OCI-LY3 (cell line): ENCODE results near the gene SLC22A12.

Experiments used
- H2AFZ ChIP-seq: fragments of 200-600, 300-600 bp; shearing (Covaris generic); 2 replicates; pipeline ENCODE4 v1.6.0; 2014; ENCODE audit warnings: antibody characterized with exemption, low read depth, low read length
- H3K27ac ChIP-seq: fragments of 200-600, 300-600 bp; sonication (generic); 2 replicates; pipeline ENCODE4 v1.5.1; 2014; ENCODE audit warnings: mild to moderate bottlenecking, low read length, moderate library complexity, mixed read lengths
- H3K27me3 ChIP-seq: fragments of 200-600, 300-600 bp; sonication (generic); 2 replicates; pipeline ENCODE4 v1.6.1; 2014; ENCODE audit warnings: low read depth, low read length, mixed read lengths
- H3K36me3 ChIP-seq: fragments of 200-600, 300-600 bp; sonication (generic); replicated peaks from 2 replicates; pipeline ENCODE3; 2014; ENCODE audit warnings: low read depth, low read length, mixed read lengths
- H3K4me1 ChIP-seq: fragments of 300-600, 200-600 bp; sonication (generic); 2 replicates; pipeline ENCODE4 v1.6.1; 2014; ENCODE audit warnings: low read length, mixed read lengths
- H3K4me2 ChIP-seq: fragments of 200-600, 300-600 bp; sonication (generic); 2 replicates; pipeline ENCODE4 v1.6.1; 2014; ENCODE audit warnings: low read length, mixed read lengths
- H3K4me3 ChIP-seq: fragments of 300-600, 200-600 bp; sonication (generic); 2 replicates; pipeline ENCODE4 v1.5.1; 2014; ENCODE audit warnings: antibody characterized with exemption, mild to moderate bottlenecking, low read length, moderate library complexity
- H3K79me2 ChIP-seq: fragments of 300-600, 200-600 bp; shearing (Covaris generic); 2 replicates; pipeline ENCODE4 v1.6.1; 2014; ENCODE audit warnings: mild to moderate bottlenecking, low read length, mixed read lengths
- H3K9ac ChIP-seq: fragments of 300-600, 200-600 bp; shearing (Covaris generic); 2 replicates; pipeline ENCODE4 v1.6.0; 2014; ENCODE audit warnings: mild to moderate bottlenecking, low read length, moderate library complexity
- H3K9me3 ChIP-seq: fragments of 200-600, 300-600 bp; shearing (Covaris generic); 2 replicates; pipeline ENCODE4 v1.6.1; 2014; ENCODE audit warnings: low read length, mixed read lengths; ENCODE audit not compliant: insufficient read depth
- H4K20me1 ChIP-seq: fragments of 200-600, 300-600 bp; sonication (generic); 2 replicates; pipeline ENCODE4 v1.6.1; 2016; ENCODE audit warnings: low read length, mixed read lengths; ENCODE audit not compliant: insufficient read depth
- CTCF ChIP-seq: fragments of 200-600, 300-600 bp; sonication (generic); IDR thresholded peaks from 2 replicates; pipeline ENCODE4 v1.5.1; 2014; ENCODE audit warnings: antibody characterized with exemption, low read length, low read depth
- EZH2phosphoT487 ChIP-seq: fragments of 200-600 bp; shearing (Covaris generic); IDR thresholded peaks from 2 replicates; pipeline ENCODE4 v1.6.1; 2018; ENCODE audit warnings: antibody characterized with exemption, mixed run types, low read depth

The SLC22A12 gene

GRCh38 chr11:64545619-64546018 is 45.4 kb upstream of the SLC22A12 start:
- Histone ChIP-seq H3K4me1 (no peaks in the 10 kb centered on the region), H3K4me2 (no peak overlapping the region), H3K9ac (no peak overlapping the region), H2AFZ (no peak overlapping the region), H3K27me3 (peaks cover 17% of the 10 kb centered on the region; the same call in 1 of the 2 replicates), H3K27ac (no peak overlapping the region), H4K20me1 (no peaks in the 10 kb centered on the region), H3K79me2 (no peaks in the 10 kb centered on the region), H3K9me3 (no peaks in the 10 kb centered on the region), H3K4me3 (no peak overlapping the region), H3K36me3 (no peaks in the 10 kb centered on the region)
- no peak for TF ChIP-seq CTCF
- TF ChIP-seq EZH2phosphoT487 = no peak

DNA sequence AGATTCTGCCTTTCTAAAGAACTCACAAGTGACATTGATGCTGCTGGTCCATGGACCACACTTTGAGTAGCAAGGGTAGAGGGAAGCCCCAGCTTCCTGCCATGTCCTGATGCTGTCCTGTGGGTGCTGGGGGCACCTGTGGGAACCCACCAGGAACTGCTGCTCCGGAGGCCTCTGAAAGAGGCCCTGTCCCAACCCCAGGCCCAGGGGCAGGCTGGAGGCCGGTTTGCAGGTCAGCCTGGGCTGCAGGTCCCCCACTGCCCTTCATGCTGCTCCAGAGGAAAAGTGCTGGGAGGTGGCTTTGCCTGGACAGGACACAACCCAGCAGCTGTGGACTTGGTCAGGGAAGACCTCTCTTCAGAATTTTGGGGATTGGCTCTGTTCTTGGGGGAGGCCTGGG is 44.8 kb upstream of the SLC22A12 start:
- Histone ChIP-seq H4K20me1 (no peaks in the 10 kb centered on the region), H3K36me3 (no peaks in the 10 kb centered on the region), H3K27ac (no peak overlapping the region), H3K27me3 (peaks cover 13% of the 10 kb centered on the region; the same call in 1 of the 2 replicates), H3K4me3 (no peak overlapping the region), H3K9me3 (no peaks in the 10 kb centered on the region), H3K4me2 (no peak overlapping the region), H2AFZ (no peak overlapping the region), H3K4me1 (no peaks in the 10 kb centered on the region), H3K79me2 (no peaks in the 10 kb centered on the region), H3K9ac (no peak overlapping the region)
- TF ChIP-seq CTCF (no peak), EZH2phosphoT487 (no peak)

- Histone ChIP-seq H3K4me1 (no peaks in the 10 kb centered on the region), H2AFZ (no peak overlapping the region), H3K4me2 (no peak overlapping the region), H4K20me1 (no peaks in the 10 kb centered on the region), H3K79me2 (no peaks in the 10 kb centered on the region), H3K9ac (no peak overlapping the region), H3K9me3 (no peaks in the 10 kb centered on the region), H3K4me3 (no peak overlapping the region), H3K27me3 (peaks cover 10% of the 10 kb centered on the region; the same call in 1 of the 2 replicates), H3K36me3 (no peaks in the 10 kb centered on the region), H3K27ac (no peak overlapping the region)
- TF ChIP-seq EZH2phosphoT487 (no peak), CTCF (no peak)
Observed at GRCh38 chr11:64546600-64546999, 44.4 kb upstream of the SLC22A12 start.

DNA sequence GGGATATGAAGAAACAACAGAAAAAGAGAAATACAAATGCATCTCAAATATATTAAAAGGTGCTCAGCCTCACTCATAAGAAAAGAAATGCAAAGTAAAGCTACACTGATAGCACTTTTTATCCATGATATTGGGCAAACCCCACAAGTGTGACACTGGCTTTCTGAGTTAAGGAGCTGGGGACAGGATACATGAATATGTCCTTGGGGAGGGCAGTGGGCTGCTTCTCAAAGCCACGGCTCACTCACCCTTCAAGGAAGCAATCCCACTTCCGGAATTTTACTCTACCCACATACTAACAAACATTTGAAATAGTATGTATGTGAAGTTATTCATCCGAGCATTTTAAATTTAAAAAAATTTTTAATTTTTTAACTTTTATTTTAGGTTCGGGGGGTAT is 41.1 kb upstream of the SLC22A12 start:
- Histone ChIP-seq H3K9ac (no peak overlapping the region), H4K20me1 (no peaks in the 10 kb centered on the region), H3K4me2 (no peak overlapping the region), H2AFZ (no peak overlapping the region), H3K27ac (no peak overlapping the region), H3K27me3 (peaks cover 10% of the 10 kb centered on the region; the same call in 1 of the 2 replicates), H3K36me3 (no peaks in the 10 kb centered on the region), H3K4me3 (no peak overlapping the region), H3K4me1 (peaks cover 7% of the 10 kb centered on the region), H3K79me2 (no peaks in the 10 kb centered on the region), H3K9me3 (no peaks in the 10 kb centered on the region)
- TF ChIP-seq CTCF (no peak), EZH2phosphoT487 (no peak)
